Activated T-cell treated with anti-CD3 and anti-CD28 coated beads for 24 hours (primary cell): ENCODE measurements around the gene TRAF2.

Source experiments
- DNase-seq: peaks from one replicate; pipeline ENCODE4 v3.0.0-alpha.2; 2020; ENCODE audit warnings: low read depth

Gene TRAF2

DNA sequence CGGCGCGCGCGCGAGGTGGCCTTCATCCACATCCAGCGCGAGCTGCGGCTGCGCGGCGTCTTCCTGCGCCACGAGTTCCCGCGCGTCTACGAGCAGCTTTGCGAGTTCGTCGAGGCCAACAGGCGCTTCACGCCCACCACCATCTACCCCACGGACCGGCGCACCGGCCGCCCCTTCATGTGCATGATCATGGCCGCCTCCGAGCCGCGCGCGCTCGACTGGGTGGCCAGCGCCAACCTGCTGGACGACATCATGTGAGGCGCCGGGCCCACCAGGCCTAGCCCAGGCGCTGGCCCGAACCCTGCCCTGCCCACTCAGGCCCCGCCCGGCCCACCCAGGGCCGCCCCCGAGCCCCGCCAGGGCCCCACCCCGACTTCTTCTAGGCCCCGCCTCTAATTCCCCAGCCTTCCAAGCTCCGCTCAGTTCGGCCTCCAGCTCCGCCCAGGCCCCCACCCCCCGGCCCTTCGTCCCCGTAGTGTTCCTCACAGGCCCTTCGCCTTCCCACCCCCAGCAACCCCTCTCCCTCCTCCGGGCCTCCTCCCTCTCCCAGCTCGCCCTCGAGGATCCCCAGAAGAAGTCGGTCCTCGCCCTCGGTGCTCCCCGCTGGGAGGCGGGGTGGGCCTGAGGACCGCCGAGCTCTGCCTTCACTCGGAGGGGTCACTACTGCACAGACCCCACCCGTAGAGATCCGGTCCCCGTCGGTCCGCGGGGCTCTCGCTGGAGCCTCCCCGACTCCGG is 39.1 kb upstream of the TRAF2 start:
- no peak for DNase-seq

DNA sequence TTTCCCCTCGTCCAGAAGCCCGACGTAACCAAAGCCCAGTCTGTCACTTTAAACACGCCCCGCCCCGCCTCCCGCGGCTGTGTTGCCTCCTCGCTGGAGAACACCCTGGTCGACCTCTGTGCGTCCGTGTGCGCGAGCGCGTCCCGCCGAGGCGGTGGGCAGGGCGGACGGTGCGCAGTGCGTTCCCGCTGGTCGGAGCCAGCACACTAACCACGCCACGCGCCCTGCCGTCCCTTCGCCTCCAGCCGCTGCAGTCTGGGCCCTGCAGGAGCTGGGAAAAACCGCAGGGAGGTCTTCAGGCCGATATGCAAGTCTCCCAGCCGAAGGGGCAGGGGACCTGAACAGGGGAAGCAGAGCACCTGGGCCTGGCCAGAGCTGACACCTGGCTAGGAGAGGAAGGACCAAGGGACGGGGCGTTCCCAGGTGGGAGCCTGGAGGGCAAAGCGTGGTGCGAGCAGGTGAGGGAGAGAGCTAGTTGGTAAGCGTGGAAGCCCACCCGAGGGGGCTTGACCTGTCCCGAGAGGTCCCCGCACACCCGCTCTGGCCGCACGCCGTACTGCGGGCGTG is 38.4 kb upstream of the TRAF2 start:
- peak; percentile 68 for DNase-seq

DNA sequence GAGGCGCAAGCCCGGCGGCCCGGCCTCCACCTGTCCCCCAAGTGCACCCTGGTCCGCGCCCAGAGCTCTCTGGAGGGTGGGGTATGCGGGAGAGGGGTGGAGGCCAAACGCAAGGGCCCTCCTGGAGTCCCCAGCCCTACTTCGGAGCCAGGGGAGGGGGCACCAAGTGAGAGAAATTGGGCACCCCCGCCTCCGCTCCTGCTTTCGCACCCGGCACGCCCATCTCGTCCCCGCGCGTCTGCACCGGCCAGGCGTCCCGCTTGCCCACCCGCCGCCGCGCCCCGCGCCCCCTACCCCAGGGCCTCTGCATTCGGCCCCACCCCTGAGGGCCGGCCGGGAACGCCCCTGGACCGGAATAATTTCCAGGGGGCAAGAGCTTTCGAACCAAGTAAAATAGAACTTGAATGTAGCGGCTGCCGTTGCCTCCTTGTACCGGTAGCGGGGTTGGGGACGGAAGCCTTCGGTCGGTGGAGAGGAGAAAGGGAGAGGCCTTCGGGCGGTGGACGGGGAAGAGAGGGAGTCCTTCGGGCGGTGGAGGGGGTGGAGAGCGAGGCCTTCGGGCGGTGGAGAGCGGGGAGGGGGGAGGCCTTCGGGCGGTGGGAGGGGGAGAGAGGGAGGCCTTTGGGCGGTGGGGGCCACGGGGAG is 37.8 kb upstream of the TRAF2 start:
- DNase-seq = no peak

DNA sequence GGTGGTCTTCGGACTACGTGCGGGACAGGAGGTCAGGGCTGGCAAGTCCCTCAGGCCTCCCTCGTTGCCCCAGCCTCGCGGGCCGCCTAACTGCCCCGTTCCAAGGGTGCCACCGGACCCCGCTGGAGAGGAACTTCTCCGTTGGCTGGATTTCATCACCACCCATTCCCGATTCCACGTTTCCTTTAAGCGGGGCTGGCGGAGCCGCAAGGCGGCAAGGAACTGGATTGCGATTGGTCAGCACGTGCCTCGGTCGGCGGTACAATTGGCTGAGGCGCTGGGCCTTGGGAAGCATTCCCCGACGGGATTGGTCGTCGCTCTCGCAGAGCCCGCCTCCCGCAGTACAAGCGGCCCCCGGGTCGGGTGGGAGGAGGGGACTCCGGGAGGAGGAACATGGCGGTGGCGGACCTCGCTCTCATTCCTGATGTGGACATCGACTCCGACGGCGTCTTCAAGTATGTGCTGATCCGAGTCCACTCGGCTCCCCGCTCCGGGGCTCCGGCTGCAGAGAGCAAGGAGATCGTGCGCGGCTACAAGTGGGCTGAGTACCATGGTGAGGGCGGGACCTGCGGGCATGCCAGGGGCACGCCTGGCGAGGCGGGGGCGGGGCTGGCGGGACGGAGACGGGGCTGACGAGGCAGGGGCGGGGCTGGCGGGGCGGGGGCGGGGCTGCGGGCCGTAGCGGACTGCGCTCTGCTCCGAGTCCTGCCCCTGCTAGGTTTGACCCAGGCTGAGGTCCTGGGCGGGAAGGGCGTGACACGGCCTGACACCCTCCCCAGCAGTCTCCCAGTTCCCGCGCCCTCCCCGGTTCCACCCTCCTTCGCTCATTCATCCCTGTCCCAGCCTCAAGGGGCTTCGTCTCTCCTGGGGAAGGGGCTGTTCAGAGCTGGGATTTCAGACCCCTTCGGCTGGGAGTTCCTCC is 37.0 kb upstream of the TRAF2 start, which contains the start of gene PHPT1:
Gene PHPT1, plus strand, starts transcription at position 372 of the 922 bp plus-strand sequence. Its CDS starts 22 bp downstream, at position 394.
- DNase-seq = peak; percentile 94

DNA sequence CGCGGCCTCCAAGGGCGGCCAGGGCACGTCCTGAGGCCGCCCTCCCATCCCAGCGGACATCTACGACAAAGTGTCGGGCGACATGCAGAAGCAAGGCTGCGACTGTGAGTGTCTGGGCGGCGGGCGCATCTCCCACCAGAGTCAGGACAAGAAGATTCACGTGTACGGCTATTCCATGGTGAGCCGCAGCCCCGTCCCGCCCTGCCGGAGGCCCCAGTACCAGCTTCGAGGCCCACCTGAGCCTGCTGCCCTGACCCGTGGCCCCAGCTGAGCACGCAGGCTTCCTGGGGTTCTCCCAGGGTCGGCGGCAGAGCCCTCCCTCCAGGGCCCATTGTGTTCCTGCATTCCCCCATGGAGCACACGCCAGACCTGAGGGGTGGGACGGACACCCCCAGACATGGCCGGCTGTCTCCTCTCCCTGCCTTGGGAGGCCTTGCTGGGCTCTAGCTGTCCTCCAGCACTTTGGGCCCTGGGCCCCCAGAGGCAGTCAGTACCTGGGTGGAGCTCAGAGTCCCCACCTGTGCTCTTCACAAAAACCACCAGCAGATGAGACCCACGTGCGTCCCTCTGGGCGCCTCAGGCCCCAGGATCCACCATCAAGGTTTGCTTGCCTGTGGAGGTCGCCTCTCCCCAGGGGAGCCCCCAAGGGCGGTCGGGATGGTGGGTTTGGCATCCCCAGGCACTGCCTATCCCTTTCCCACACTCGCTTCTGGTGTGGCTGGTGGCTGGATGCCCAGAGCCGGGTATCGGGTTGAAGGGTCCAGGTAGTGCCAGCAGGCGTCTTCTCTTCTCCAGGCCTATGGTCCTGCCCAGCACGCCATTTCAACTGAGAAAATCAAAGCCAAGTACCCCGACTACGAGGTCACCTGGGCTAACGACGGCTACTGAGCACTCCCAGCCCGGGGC is 36.1 kb upstream of the TRAF2 start:
- DNase-seq = no peak

DNA sequence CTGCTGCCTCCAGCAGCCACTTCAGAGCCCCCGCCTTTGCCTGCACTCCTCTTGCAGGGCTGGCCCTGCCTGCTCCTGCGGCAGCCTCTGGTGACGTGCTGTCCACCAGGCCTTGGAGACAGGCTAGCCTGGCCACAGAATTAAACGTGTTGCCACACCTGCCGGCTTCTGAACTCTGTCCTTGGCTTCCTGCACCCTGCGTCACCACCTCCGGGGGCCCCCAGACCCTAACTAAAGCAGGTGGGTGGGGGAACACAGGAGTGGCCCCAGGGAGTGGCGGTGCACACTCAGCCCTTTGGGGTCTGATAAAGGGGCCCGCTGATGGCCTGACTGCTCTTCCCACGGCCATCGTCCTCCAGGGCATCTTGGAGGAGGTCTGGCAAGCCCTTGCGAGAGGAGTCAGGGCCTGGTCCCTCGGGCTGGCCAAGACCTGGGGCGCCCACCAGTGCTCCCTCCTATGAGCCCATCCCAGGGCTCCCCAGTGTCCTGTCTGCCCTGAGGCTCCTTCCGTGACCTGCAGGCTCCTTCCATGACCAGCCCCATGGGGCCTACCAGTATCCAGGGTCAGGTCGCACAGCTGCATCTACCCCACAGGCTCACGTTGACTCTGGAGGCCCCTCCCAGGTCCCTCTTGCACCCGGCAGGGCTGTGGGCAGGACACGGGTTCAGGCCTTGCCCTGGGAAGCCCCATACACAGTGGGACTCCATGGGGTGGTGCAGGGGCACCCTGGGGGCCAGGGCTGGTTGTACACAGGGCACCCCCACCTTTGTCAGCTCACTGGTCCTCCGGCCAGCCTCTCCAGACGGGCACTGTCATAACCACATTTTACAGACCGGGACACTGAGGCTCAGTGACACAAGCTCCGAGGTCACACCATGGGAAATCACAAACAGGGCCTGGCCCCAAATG is 35.2 kb upstream of the TRAF2 start:
- no peak for DNase-seq

DNA sequence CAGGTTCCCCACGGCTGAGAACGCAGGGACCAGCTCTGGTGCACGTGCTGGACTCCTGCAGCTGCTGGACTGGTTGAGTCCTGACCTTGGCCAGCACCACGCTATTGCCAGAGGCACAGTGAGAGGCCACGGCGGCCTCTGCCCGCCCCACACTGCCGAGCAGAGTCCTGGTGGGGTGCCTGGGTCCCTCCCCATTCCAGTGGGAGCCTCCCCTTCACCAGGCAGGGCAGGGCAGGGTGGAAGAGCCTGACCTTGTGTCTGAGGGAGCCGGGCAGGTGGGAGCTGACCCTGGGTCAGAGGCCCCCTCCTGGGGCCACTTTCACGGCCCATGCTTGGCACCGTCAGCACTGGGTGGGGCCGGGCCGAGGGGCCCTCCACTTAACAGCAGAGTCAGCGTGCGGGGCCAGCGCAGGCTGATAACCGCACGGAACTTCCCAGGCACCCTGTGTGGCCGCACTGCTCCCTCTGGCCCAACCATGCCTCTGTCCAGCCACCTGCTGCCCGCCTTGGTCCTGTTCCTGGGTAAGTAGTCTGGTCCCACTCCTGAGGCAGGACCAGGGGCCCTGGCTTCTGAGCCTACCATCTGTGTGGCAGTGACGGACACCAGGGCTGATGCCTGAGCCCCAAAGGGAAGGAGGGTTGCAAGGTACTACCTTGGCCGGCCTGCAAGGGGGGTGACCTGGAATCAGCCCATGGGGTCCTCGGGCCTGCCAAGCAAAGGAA is 34.2 kb upstream of the TRAF2 start, which contains the start of gene MAMDC4:
Gene MAMDC4, plus strand, starts transcription at position 406 of the 723 bp plus-strand sequence. Its CDS starts 71 bp downstream, at position 477.
- DNase-seq = no peak

DNA sequence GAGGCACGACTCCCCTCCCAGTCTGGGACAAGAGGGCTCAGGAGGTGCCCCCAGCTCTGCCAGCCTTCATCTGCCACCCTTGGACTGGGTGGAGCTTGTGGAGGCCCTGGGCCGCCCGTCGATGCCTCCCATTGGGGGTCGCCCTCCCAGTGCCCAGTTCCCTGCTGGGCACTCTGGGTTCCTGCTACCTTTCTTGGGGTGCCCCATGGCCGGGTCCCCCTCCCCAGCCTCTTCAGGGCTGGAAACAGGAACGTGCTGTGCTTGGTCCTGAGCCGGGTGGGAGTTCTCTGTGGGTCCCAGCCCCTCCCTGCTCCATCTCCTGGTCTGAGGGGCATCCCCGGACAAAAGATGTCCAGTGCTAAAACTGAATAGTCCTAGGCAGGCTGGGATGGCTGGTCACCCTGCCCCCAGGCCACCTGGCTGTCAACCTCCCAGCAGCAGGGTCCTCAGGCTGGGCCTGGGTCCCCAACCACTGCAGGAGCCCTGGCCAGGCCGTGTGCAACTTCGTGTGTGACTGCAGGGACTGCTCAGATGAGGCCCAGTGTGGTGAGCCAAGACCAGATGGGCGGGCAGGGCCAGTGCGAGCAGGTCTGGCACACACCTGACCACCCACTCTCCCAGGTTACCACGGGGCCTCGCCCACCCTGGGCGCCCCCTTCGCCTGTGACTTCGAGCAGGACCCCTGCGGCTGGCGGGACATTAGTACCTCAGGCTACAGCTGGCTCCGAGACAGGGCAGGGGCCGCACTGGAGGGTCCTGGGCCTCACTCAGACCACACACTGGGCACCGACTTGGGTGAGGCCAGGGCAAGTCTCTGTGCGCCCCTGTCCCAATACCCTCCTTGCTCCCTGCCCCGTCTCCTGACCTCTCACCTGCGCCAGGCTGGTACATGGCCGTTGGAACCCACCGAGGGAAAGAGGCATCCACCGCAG is 33.4 kb upstream of the TRAF2 start:
- no peak for DNase-seq

DNA sequence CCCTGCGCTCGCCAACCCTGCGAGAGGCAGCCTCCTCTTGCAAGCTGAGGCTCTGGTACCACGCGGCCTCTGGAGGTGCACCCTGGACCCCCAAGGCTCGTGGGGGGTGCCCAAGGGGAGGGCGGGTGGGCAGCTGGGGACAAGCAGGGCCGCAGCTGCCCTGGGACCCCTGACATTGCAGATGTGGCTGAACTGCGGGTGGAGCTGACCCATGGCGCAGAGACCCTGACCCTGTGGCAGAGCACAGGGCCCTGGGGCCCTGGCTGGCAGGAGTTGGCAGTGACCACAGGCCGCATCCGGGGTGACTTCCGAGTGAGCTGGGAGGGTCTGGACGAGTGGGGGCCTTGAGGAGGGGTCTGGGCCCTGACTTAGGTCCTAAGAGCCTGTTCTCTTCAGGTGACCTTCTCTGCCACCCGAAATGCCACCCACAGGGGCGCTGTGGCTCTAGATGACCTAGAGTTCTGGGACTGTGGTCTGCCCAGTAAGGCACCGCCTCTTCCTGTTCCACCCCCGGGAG is 32.7 kb upstream of the TRAF2 start:
- no peak for DNase-seq

DNA sequence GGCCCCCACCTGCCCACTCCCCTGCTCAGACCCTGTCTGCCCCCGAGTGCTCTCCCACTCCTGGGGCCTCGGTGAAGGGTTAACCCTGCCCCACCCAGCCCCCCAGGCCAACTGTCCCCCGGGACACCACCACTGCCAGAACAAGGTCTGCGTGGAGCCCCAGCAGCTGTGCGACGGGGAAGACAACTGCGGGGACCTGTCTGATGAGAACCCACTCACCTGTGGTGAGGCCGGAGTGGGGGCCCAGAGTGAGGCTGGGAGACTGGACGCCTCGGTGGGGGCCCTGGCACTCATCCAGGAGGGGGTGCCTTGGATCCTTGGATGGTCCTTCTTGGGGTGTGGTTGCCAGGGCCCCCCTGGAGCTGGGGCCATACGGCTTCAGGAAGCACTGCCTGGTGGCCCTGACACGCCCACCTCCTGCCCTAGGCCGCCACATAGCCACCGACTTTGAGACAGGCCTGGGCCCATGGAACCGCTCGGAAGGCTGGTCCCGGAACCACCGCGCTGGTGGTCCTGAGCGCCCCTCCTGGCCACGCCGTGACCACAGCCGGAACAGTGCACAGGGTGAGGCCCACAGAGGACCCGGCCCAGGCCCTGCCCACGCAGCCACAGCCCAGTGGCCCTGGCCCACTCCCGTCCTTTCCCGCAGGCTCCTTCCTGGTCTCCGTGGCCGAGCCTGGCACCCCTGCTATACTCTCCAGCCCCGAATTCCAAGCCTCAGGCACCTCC is 32.0 kb upstream of the TRAF2 start:
- no peak for DNase-seq

DNA sequence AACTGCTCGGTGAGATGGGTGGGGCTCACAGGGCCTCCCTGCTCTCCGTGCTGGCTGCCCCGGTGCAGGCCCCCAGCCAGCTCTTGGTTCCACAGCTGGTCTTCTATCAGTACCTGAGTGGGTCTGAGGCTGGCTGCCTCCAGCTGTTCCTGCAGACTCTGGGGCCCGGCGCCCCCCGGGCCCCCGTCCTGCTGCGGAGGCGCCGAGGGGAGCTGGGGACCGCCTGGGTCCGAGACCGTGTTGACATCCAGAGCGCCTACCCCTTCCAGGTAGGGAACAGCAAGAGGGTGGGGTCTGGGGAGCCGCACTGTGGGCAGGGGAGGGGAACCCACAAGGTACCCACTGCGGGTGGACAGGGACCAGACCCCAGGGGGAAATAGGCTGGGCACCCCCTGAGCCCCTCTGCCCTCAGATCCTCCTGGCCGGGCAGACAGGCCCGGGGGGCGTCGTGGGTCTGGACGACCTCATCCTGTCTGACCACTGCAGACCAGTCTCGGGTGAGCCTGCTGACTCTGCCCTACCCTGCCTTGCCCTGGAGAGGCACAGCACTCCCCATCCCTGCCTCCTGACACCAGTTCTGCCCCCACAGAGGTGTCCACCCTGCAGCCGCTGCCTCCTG is 31.4 kb upstream of the TRAF2 start:
- no peak for DNase-seq

DNA sequence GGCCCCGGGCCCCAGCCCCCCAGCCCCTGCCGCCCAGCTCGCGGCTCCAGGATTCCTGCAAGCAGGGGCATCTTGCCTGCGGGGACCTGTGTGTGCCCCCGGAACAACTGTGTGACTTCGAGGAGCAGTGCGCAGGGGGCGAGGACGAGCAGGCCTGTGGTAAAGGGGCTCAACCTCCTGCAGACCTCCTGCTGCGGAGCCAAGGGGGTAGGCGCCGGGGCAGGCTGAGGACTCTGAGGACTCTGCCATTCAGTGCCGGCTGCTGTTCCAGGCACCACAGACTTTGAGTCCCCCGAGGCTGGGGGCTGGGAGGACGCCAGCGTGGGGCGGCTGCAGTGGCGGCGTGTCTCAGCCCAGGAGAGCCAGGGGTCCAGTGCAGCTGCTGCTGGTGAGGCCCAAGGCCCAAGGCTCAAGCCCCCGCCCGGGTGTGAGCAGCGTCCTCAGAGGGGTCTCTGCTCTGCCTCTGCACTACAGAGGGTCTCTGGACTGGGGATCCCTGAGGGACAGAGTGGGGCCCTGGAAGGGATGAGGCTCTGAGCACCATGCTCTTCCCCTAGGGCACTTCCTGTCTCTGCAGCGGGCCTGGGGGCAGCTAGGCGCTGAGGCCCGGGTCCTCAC is 30.7 kb upstream of the TRAF2 start:
- DNase-seq = no peak

DNA sequence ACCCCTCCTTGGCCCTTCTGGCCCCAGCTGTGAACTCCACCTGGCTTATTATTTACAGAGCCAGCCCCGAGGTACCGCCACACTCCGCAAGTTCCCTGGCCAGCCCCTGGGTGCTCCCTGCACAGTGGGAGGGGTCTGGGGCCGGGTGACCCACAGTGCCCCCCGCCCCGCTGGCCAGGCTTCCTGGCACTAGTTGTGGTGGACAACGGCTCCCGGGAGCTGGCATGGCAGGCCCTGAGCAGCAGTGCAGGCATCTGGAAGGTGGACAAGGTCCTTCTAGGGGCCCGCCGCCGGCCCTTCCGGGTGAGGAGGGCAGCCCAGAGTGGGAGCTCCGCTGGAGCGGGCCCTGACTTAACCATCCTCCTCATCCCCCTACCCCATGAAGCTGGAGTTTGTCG is 30.2 kb upstream of the TRAF2 start:
- no peak for DNase-seq

DNA sequence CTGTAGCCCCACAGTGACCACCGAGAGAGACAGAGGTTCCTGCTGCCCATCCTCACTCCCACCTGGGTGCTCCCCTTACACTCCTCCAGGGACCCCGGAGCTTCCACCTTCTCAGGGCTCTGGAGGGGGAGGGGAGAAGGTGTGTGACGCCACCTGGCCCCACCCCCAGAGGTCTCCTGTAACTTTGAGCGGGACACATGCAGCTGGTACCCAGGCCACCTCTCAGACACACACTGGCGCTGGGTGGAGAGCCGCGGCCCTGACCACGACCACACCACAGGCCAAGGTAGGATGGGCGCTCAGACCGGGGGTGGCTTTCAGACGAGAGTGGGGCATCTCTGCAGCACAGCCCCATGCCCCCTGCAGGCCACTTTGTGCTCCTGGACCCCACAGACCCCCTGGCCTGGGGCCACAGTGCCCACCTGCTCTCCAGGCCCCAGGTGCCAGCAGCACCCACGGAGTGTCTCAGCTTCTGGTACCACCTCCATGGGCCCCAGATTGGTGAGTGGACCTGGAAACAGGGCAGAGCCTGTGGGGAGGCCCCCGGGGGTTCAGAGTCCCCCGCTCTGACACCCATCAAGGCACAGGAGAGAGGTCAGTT is 29.7 kb upstream of the TRAF2 start:
- DNase-seq = no peak

DNA sequence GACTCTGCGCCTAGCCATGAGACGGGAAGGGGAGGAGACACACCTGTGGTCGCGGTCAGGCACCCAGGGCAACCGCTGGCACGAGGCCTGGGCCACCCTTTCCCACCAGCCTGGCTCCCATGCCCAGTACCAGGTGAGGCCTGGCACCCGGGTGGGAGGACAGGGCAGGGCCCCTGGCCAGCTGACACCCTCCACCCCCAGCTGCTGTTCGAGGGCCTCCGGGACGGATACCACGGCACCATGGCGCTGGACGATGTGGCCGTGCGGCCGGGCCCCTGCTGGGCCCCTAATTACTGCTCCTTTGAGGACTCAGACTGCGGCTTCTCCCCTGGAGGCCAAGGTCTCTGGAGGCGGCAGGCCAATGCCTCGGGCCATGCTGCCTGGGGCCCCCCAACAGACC is 29.1 kb upstream of the TRAF2 start:
- no peak for DNase-seq
